Measurements from ENCODE around the gene USP40.

USP40 gene

DNA sequence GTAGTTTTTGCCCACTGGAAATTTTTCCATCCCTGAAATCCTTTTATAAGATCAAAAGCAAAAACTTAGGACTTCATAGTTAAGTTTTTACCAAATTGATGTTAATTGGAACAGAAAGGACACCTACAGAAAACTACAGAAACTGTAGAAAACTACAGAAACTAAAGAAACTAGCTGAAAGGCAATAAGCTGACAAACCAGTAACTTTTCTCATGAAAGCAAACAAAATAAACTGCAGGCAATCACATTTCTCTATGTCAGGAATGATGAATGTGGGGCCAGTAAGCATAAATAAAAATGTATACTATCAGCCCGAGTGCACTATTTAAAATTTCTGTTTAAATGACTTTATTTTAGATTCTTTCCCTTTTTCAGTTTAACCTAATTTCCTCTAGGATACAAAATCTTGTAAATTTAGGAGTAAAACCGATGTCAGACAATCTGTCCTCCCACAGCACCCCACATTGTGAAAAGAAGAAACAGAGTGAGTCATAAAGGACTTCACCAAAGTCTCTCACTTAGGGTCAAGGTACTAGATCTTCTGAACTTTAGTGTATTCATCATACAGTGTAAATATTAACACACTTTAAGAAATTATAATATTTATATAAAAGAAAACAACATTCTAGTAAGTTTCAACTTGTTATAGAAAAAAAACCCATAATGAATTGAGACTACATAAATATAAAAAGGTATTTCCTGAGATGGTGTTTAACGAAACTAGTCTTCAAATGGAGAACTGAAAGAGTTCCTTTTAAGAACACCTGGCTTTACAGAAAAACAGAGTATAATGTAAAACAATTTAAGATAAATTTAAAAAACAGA lies 46.6 kb downstream of the USP40 start:
- Histone ChIP-seq H3K4me3 (replicated peaks; ENCODE audit: low read depth, low read length) (no peak overlapping the region), H3K36me3 (ENCODE audit: control insufficient read depth, insufficient read depth, low read length) (peaks cover 3% of the 10 kb centered on the region; the same call in 1 of the 2 replicates), H3K27me3 (replicated peaks; ENCODE audit: control insufficient read depth, insufficient read depth, low read length) (no peaks in the 10 kb centered on the region)
- DNase-seq (ENCODE audit: extremely low read depth, insufficient read length): peak; percentile 53
- TF ChIP-seq, protein P1, sequence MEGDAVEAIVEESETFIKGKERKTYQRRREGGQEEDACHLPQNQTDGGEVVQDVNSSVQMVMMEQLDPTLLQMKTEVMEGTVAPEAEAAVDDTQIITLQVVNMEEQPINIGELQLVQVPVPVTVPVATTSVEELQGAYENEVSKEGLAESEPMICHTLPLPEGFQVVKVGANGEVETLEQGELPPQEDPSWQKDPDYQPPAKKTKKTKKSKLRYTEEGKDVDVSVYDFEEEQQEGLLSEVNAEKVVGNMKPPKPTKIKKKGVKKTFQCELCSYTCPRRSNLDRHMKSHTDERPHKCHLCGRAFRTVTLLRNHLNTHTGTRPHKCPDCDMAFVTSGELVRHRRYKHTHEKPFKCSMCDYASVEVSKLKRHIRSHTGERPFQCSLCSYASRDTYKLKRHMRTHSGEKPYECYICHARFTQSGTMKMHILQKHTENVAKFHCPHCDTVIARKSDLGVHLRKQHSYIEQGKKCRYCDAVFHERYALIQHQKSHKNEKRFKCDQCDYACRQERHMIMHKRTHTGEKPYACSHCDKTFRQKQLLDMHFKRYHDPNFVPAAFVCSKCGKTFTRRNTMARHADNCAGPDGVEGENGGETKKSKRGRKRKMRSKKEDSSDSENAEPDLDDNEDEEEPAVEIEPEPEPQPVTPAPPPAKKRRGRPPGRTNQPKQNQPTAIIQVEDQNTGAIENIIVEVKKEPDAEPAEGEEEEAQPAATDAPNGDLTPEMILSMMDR (IDR thresholded peaks at IDR 0.05; ENCODE audit: insufficient read depth, low read length, poor library complexity, severe bottlenecking): no peak

DNA sequence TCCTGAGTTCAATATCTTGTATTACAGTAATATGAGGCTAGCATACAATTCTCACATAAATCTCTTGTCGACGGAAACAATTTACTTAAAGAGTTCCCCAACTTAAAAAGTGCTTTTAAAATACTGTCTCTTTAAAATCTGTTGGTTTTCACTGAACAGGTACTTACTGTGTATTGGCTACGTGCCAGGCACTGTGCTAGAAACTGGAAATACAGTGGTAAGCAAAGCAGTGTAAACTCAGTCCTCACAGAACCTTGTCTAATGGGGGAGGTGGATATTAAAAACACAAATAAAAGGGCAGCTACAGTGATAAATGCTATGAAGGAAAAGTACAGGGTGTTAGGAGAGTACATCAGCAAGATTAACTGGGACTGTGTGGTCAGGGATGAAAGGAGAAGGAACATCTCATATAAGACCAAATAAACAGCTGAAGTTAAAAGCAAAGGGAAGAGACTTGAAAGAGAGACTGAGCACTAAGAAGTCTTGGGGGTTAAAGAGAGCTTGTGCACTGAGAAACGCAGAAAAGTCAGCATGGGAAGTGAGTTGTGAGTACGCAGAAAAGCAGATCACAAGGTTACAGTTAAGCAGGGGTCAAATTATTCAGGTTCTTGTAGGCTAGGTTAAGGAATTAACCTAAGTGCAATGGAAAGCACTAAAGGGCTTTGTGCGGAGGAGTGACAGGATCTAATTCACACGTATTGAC lies 52.5 kb downstream of the USP40 start:
- Histone ChIP-seq H3K27me3 (replicated peaks; ENCODE audit: control insufficient read depth, insufficient read depth, low read length) (no peaks in the 10 kb centered on the region), H3K36me3 (ENCODE audit: control insufficient read depth, insufficient read depth, low read length) (no peaks in the 10 kb centered on the region), H3K4me3 (replicated peaks; ENCODE audit: low read depth, low read length) (no peak overlapping the region)
- TF ChIP-seq, protein P1 (IDR thresholded peaks at IDR 0.05; ENCODE audit: insufficient read depth, low read length, poor library complexity, severe bottlenecking): no peak
- DNase-seq (ENCODE audit: extremely low read depth, insufficient read length): no peak

DNA sequence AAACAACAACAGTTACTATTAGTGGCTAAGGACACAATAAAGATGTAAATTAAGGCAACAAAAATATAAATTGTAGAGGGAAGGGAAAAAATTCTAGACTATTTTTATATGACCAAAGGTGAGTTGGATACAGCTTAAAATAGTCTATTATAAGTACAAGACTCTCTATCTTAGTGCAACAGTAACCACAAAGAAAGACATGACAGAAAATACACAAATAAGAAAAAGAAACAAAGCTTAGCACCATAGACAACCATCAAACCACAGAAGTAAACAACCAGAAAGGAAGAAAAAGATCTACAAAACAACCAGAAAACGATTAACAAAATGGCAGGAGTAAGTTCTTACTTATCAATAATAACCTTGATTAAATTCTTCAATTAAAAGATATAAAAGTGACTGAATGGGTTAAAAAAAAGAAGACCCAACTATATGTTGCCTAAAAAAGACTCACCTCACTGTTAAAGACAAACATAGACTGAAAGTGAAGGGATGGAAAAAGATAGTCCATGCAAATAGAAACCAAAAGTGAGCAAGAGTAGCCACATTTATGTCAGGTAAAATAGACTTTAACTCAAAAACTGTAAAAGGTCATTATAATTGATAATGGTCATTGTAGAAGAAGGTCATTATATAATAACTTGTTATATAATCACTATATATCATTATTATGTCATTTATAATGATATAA lies 62.5 kb downstream of the USP40 start:
- Histone ChIP-seq H3K27me3 (replicated peaks; ENCODE audit: control insufficient read depth, insufficient read depth, low read length) (no peaks in the 10 kb centered on the region), H3K4me3 (replicated peaks; ENCODE audit: low read depth, low read length) (no peak overlapping the region), H3K36me3 (ENCODE audit: control insufficient read depth, insufficient read depth, low read length) (no peaks in the 10 kb centered on the region; the same call in 1 of the 2 replicates)
- no peak for DNase-seq (ENCODE audit: extremely low read depth, insufficient read length)
- TF ChIP-seq, protein P1 (IDR thresholded peaks at IDR 0.05; ENCODE audit: insufficient read depth, low read length, poor library complexity, severe bottlenecking): no peak

DNA sequence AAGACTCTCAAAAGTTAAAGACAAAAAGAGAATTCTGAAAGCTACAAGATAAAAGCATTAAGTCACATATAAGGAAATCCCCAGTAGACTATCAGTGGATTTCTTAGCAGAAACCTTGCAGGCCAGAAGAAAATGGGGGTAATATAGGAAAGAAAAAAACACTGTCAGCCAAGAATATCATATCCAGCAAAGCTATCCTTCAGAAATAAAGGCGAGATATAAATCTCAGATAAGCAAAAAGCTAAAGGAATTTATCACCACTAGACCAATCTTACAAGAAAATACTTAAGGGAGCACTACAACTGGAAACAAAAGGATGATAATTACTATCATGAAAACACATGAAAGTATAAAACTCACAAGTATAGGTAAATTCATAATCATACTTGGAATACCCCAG lies 63.1 kb downstream of the USP40 start:
- no peaks in the 10 kb centered on the region; the same call in 1 of the 2 replicates for H3K36me3 ChIP-seq (ENCODE audit: control insufficient read depth, insufficient read depth, low read length)
- H3K4me3 ChIP-seq (replicated peaks; ENCODE audit: low read depth, low read length): no peak overlapping the region
- DNase-seq (ENCODE audit: extremely low read depth, insufficient read length): no peak
- H3K27me3 ChIP-seq (replicated peaks; ENCODE audit: control insufficient read depth, insufficient read depth, low read length): no peaks in the 10 kb centered on the region
- TF ChIP-seq, protein P1 (IDR thresholded peaks at IDR 0.05; ENCODE audit: insufficient read depth, low read length, poor library complexity, severe bottlenecking): no peak

DNA sequence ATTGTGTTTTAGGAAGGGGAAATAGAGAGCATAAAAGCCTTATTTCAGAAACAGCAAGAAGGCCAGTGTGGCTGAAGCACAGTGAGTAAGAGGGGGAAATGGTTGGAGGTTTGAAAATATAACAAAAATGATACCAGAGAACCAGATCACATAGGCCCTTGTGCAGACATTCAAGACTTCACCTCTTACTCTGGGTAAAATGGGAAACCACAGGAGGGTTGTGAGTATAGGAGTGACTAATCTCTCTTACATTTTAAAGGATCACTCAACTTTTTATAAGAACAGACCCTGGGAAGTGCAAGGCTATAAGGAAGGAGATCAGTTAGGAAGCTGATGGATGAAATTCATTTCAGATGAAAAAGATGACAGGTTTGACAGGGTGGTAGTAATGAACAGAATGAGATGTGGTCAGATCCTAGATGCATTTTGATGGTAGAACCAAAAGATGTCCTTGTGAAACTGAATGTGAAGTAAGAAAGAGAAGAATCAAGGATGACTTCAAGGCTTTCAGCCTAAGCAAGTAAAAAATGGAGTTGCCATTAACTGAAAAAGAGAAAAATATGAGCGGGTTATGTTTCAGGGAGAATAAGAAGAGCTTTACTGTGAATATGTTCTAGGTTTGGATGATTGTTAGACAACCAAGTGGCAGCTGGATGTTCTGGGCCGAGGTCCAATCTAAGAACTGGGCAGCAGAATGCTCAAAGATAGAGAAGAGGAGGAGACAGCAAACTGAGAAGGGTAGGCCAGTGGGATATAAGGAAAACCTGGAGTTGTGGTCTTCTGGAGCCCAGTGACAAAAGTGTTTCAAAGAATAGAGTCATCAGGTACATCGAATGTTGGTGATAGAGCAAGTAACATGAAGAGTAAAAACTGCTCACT lies 65.1 kb downstream of the USP40 start:
- H3K4me3 ChIP-seq (replicated peaks; ENCODE audit: low read depth, low read length): no peak overlapping the region
- no peak for DNase-seq (ENCODE audit: extremely low read depth, insufficient read length)
- no peaks in the 10 kb centered on the region for H3K27me3 ChIP-seq (replicated peaks; ENCODE audit: control insufficient read depth, insufficient read depth, low read length)
- TF ChIP-seq, protein P1 (IDR thresholded peaks at IDR 0.05; ENCODE audit: insufficient read depth, low read length, poor library complexity, severe bottlenecking): no peak
- H3K36me3 ChIP-seq (ENCODE audit: control insufficient read depth, insufficient read depth, low read length): no peaks in the 10 kb centered on the region; the same call in 1 of the 2 replicates
